ENCODE measurements around the gene MICOS13.

Gene MICOS13

GRCh38 chr19:5686647-5687359, 6.5 kb upstream of the MICOS13 start:
- DNase-seq: peak; percentile 20

GRCh38 chr19:5686326-5686646, 6.0 kb upstream of the MICOS13 start:
- DNase-seq: no peak

- no peak for DNase-seq
These were observed 4.5 kb upstream of the MICOS13 start for GRCh38 chr19:5684694-5685430.

- no peak for DNase-seq
These were observed 3.0 kb upstream of the MICOS13 start for GRCh38 chr19:5683177-5683886.

- DNase-seq: no peak
These were observed 1.8 kb upstream of the MICOS13 start for GRCh38 chr19:5682107-5682482.

GRCh38 chr19:5681391-5682106, 1.2 kb upstream of the MICOS13 start:
- no peak for DNase-seq

GRCh38 chr19:5680084-5680436, 256 bp downstream of the MICOS13 start:
- no peak for DNase-seq

- DNase-seq: no peak
These were observed 830 bp downstream of the MICOS13 start for GRCh38 chr19:5679289-5680083.

GRCh38 chr19:5678071-5678718, 2.1 kb downstream of the MICOS13 start:
- no peak for DNase-seq

- no peak for DNase-seq
These were observed 2.7 kb downstream of the MICOS13 start for GRCh38 chr19:5677580-5677979.

- no peak for DNase-seq
These were observed 3.2 kb downstream of the MICOS13 start for GRCh38 chr19:5677136-5677535.

- no peak for DNase-seq
These were observed 3.6 kb downstream of the MICOS13 start for GRCh38 chr19:5676772-5677105.

GRCh38 chr19:5676105-5676771, 4.1 kb downstream of the MICOS13 start:
- no peak for DNase-seq

- DNase-seq: no peak
These were observed 5.6 kb downstream of the MICOS13 start for GRCh38 chr19:5674714-5675113.

- no peak for DNase-seq
These were observed 6.6 kb downstream of the MICOS13 start for GRCh38 chr19:5673752-5674151.

- no peak for DNase-seq
These were observed 7.4 kb downstream of the MICOS13 start for GRCh38 chr19:5672708-5673459.

- DNase-seq: no peak
These were observed 8.7 kb downstream of the MICOS13 start for GRCh38 chr19:5671600-5671999.

GRCh38 chr19:5669212-5669611, 11.1 kb downstream of the MICOS13 start:
- no peak for DNase-seq

- DNase-seq: no peak
These were observed 12.5 kb downstream of the MICOS13 start for GRCh38 chr19:5667751-5668271.

- DNase-seq: no peak
These were observed 13.2 kb downstream of the MICOS13 start for GRCh38 chr19:5666921-5667610.
